GM11168 (cell line): Measurements from ENCODE around the gene SERPINB12.

Experiments used
- in situ Hi-C: fragments of 300-500 bp; cut with MboI; formaldehyde crosslinking; loops from one replicate; pipeline ENCODE4 v1.12.0; 2022; ENCODE audit warnings: low sequenced_read_pairs; ENCODE audit not compliant: unreplicated experiment

SERPINB12 gene, protein sequence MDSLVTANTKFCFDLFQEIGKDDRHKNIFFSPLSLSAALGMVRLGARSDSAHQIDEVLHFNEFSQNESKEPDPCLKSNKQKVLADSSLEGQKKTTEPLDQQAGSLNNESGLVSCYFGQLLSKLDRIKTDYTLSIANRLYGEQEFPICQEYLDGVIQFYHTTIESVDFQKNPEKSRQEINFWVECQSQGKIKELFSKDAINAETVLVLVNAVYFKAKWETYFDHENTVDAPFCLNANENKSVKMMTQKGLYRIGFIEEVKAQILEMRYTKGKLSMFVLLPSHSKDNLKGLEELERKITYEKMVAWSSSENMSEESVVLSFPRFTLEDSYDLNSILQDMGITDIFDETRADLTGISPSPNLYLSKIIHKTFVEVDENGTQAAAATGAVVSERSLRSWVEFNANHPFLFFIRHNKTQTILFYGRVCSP

DNA sequence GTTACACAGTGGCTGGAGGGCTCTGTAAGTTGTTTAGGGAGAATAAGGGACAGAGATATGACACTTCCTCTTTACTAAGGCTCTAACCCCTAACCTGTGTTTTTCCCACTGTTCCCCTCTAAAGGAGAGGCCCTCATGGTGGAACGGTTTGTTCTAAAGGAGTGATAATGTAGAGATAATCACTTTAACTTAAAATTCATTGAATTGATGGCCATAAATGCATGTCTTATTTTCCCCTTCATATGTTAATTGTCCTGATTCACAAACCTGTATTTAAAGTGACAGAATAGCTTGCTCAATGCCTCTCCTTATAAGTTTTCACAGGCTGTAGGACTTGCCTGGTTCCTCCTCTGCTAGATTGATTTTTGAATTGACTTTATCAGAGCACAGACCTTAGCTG lies at the start of gene SERPINB12:
SERPINB12 (plus strand) TSS at position 301 of the 400 bp plus-strand sequence. CDS start 13,791 bp downstream, outside the sequence.
- in situ Hi-C loops = no loop called here

DNA sequence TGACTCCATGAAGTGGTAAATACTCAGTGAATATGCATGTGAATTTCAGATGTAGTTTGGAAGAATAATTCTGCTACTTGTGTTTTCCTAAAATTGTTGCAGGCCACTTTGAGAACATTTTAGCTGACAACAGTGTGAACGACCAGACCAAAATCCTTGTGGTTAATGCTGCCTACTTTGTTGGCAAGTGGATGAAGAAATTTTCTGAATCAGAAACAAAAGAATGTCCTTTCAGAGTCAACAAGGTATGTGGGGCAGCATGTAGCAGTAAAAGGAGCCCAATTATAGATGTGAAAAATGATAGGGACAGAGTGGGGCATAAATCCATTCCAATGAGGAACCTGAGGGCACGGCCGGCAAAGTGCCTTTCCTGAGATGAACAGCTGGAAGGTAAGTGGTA lies 49.3 kb upstream of the SERPINB12 start:
- in situ Hi-C loops = no loop called here

- in situ Hi-C loops = no loop called here
Observed at GRCh38 chr18:63495675-63496074, 46.5 kb upstream of the SERPINB12 start.

DNA sequence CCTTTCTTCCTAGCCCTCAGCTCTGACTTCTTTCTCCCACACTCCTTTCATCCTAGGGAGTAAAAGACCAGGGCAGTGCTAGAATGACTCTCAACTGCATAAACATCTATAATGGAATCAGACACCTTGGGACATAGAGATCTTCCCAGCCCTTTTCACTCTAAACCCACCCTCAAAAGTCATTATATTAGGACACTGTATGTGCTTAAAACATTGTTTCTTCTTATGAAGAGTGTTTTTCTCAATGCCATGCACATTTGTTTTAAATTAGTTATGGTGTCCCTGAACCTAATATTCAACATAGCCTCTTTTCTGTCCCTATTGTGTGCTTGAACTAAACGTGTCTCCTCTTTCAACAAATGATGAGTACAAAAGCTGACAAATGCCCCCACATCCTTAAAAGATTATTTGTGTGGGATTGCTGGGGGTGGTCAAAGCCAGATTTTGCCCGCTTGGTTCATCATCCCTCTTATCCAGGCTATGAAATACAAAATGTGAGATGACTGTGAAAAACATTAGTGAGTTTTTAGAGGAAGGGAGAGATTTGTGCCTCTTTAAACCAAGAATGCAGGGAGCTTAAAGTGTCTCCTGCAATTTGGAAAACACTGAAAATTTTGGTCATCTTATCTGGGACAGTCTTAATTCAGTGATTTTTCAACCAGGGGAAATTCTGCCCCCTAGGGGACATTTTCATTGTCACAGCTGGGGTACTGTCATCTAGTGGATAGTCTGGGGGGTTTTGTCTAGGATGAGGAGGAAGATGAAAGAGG lies 36.4 kb upstream of the SERPINB12 start:
- in situ Hi-C loops = loop anchor here (10.0 kb wide), 1 partner anchor 339 kb away; no protein-coding TSS in a partner anchor

DNA sequence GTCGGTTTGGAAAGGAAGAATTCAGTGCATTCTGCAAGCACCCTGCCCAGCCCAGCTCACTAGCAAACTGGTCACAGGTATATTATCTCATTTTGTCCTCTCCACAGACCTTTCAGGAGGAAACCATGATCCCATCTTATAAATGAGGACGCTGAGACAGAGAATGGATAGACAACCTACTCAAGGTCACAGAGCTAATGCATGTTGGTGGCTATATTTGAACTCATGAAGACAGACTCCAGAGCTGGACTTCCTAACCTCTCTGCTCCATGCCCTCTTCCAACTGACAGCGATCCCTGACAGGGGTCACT lies 35.9 kb upstream of the SERPINB12 start:
- in situ Hi-C loops = loop anchor here (10.0 kb wide), 1 partner anchor 339 kb away; no protein-coding TSS in a partner anchor

DNA sequence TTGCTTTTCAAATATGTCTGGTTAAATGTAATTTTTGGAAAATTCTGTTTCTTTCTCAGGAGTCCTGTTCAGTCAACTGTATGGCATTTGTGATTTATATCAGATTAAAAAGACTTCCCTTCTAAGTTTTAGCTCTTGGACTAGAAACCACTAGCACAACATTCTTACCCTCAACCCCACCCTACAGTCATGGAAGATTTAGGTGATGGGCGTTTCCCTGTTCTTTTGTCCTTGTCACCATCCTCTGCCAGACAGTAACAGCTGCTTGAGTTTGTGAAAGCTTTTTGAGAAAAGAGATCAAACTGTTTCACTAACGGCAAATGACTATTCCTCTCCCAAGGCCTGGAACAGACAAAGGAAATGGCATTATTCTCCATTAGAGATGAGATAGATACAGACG lies 33.6 kb upstream of the SERPINB12 start:
- in situ Hi-C loops = loop anchor here (10.0 kb wide), 1 partner anchor 336 kb away; no protein-coding TSS in a partner anchor

DNA sequence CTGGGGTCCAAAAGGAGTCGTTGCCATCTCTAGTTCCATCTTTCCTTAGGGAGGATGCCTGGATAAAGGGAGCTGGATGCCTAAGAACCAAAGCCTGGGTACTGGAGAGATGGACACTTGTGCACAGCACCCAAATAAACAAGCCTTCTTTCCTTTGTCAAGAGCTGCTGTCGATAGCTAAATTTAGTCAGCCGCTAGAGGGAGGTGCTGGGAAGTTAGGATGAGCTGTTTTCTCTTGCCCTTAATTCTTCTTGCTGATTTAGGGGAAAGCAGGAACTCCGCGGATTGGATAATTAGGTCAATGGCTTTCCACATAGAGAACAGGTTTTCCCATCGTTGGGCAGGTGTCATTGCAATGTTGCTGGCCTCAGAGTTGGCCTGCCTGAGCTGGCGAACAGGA lies 30.9 kb upstream of the SERPINB12 start:
- in situ Hi-C loops = no loop called here

DNA sequence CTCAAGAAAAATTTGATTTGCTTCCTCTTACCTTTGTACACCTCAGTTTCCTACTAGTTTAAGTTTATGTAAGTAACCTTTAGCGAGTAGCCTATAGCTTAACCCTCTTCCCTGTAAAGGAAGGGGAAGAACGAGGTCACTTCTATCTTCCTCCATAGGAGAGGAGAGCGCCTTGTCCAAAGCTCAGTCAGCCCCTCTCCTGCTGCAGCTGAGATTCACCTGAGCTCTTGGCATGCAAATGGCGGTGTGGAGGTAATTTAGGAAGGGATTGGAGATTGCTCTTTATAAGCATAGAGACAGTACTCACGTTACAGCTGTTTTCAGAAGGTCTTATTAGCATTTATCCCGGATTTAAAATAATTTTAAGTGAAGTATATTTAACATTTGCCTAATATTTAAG lies 27.8 kb upstream of the SERPINB12 start:
- in situ Hi-C loops = no loop called here

GRCh38 chr18:63514888-63515678 lies 27.1 kb upstream of the SERPINB12 start:
- in situ Hi-C loops = no loop called here

DNA sequence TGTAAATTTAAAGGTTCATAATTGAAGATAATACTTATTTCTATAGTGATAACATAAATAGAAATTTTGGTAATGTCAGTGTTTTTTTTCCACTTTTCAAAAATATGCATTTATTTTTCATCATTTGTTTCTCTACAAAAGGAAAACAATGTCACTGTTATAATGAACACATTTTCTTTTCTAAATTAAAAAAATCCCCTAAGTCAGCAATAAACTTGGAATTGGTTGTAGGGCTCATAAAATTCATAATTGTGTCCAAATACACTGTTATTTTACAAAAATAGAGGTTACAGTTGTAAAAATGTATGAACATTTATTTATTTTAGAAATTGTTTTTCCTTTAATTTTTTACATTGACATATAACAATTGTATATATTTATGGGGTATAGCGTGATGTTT lies 26.4 kb upstream of the SERPINB12 start:
- in situ Hi-C loops = no loop called here

GRCh38 chr18:63518178-63519012 lies 23.8 kb upstream of the SERPINB12 start:
- in situ Hi-C loops = no loop called here

DNA sequence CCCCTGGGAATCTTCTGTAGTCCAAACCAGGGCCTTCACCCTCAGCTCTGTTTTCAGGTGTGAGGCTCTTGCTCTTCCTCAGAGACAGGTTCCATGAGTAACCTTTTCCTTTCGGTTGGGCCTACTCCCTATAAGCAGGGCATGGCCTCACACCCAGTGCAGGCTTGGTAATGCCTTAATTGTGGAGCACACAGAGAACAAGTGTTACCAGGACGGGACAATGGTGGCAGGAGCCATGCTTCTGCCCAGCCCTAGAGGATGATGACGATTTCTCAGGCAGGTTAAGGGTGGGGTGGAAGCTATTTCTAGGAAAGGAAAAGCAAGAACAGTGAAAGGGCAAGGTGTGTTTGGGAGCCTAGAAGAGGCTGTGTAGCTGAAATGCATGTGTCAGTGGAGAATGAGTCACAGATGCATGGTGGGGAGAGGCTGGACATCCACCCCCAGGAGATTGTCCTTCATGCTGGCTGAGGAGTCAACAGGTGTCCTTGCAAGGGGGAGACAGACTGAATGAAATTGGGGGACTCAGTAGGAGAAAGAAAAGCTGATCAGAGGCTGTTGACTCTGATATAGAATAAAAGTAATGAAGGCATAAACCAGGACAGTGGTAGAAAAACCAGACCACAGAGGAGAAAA lies 22.0 kb upstream of the SERPINB12 start:
- in situ Hi-C loops = no loop called here

- in situ Hi-C loops = no loop called here
Observed at GRCh38 chr18:63523660-63524059, 18.5 kb upstream of the SERPINB12 start.

GRCh38 chr18:63527251-63527650 lies 14.9 kb upstream of the SERPINB12 start:
- in situ Hi-C loops = no loop called here

DNA sequence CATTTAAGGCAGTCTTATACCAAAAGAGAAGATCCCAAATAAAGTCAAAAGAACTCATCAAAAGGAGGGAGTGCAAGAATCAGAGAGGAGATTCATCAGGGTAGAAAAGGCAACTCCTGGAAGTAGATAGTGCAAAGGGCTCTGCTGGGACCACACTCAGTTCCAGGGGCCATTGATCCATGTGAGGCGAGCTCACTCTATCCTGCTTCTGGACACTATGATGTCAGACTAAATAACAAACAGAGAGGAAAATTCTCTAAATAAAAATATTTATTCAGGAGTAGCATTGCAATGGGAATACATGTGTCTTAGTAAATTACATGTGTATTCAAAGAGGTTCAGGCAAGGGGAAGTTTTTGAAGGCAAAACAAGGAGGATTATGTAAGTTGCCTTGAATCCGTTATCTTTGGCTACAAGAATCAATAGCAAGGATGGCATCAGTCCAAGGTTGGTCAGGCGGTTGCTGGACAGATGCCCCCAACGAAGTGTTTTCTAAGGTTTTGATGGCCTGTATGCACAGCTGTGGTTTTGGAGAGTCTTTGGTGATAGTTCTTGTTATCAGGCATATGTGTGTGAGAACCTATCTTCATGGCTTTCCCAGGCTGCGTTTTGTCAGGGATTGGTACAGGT lies 13.2 kb upstream of the SERPINB12 start:
- in situ Hi-C loops = no loop called here

- in situ Hi-C loops = no loop called here
Observed at GRCh38 chr18:63532471-63532870, 9.7 kb upstream of the SERPINB12 start.

- in situ Hi-C loops = no loop called here
Observed at GRCh38 chr18:63534615-63535014, 7.6 kb upstream of the SERPINB12 start.

- in situ Hi-C loops = no loop called here
Observed at GRCh38 chr18:63539904-63540510, 2.2 kb upstream of the SERPINB12 start.
